Measurements from ENCODE around the gene MRAP2.
A peak's percentile ranks its signal among the peaks of the same experiment; 100 is the strongest.

Gene MRAP2

GRCh38 chr6:84033523-84034451 lies at the start of gene MRAP2:
Gene MRAP2, plus strand, starts transcription at chr6:84033772. Its CDS starts 21,547 bp downstream, at chr6:84055319.
- H3K27me3 Mint-ChIP-seq, result peaks cover 51% of the 10 kb centered on the region
- DNase-seq, result no peak
- H3K4me1 Mint-ChIP-seq (ENCODE audit: low read depth), result peaks cover 10% of the 10 kb centered on the region
- H3K4me3 Mint-ChIP-seq, result peak within 1 kb of the TSS; percentile 48
- H3K27ac Mint-ChIP-seq, result no peak within 1 kb of the TSS
- H3K9me3 Mint-ChIP-seq, result no peaks in the 10 kb centered on the region
- no peaks in the 10 kb centered on the region for H3K36me3 Mint-ChIP-seq (ENCODE audit: low read depth)

GRCh38 chr6:83984411-83984810 lies 49.2 kb upstream of the MRAP2 start:
- Mint-ChIP-seq H3K27me3 (no peaks in the 10 kb centered on the region), H3K4me3 (no peak overlapping the region), H3K9me3 (no peaks in the 10 kb centered on the region), H3K4me1 (ENCODE audit: low read depth) (no peaks in the 10 kb centered on the region), H3K36me3 (ENCODE audit: low read depth) (no peaks in the 10 kb centered on the region), H3K27ac (no peak overlapping the region)
- DNase-seq, result no peak

- no peak overlapping the region for H3K4me3 Mint-ChIP-seq
- DNase-seq, result no peak
- no peaks in the 10 kb centered on the region for H3K9me3 Mint-ChIP-seq
- no peaks in the 10 kb centered on the region for H3K36me3 Mint-ChIP-seq (ENCODE audit: low read depth)
- H3K4me1 Mint-ChIP-seq (ENCODE audit: low read depth), result no peaks in the 10 kb centered on the region
- no peaks in the 10 kb centered on the region for H3K27me3 Mint-ChIP-seq
- H3K27ac Mint-ChIP-seq, result no peak overlapping the region
Observed at GRCh38 chr6:83985308-83985713, 48.3 kb upstream of the MRAP2 start.

DNA sequence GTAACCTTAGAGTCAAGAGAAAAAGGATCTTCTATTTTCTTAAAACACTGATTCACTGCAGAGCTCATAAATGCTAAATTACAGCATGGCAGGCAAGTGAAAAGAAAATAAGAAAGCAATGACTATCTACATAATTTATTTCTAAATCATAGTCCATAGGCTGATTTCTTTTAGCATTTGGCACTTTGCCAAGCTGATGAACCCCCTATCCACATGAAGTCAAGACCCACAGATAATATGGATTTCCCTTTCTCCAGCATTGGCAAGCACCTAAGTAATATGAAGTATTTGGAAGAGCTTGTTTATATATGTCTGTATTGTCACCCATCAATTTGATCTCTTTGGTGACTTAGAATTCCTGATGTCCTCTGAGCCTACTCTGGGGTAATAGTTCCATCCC lies 47.9 kb upstream of the MRAP2 start:
- H3K27me3 Mint-ChIP-seq, result no peaks in the 10 kb centered on the region
- no peak overlapping the region for H3K27ac Mint-ChIP-seq

GRCh38 chr6:83998021-83998584 lies 35.5 kb upstream of the MRAP2 start:
- H3K4me1 Mint-ChIP-seq (ENCODE audit: low read depth), result no peaks in the 10 kb centered on the region
- no peak for DNase-seq
- H3K27ac Mint-ChIP-seq, result no peak overlapping the region
- H3K9me3 Mint-ChIP-seq, result no peaks in the 10 kb centered on the region
- no peak overlapping the region for H3K4me3 Mint-ChIP-seq
- no peaks in the 10 kb centered on the region for H3K36me3 Mint-ChIP-seq (ENCODE audit: low read depth)
- peaks cover 10% of the 10 kb centered on the region for H3K27me3 Mint-ChIP-seq

More for the DNA sequence above, 47.9 kb upstream of the MRAP2 start:
- DNase-seq, result no peak
- Mint-ChIP-seq H3K4me1 (ENCODE audit: low read depth) (no peaks in the 10 kb centered on the region), H3K4me3 (no peak overlapping the region), H3K9me3 (no peaks in the 10 kb centered on the region), H3K36me3 (ENCODE audit: low read depth) (no peaks in the 10 kb centered on the region)

GRCh38 chr6:84001119-84001518 lies 32.5 kb upstream of the MRAP2 start:
- H3K36me3 Mint-ChIP-seq (ENCODE audit: low read depth), result no peaks in the 10 kb centered on the region
- no peaks in the 10 kb centered on the region for H3K4me1 Mint-ChIP-seq (ENCODE audit: low read depth)
- H3K27me3 Mint-ChIP-seq, result peaks cover 24% of the 10 kb centered on the region
- no peak overlapping the region for H3K27ac Mint-ChIP-seq
- DNase-seq, result no peak
- H3K9me3 Mint-ChIP-seq, result no peaks in the 10 kb centered on the region
- H3K4me3 Mint-ChIP-seq, result no peak overlapping the region

GRCh38 chr6:84002226-84002625 lies 31.3 kb upstream of the MRAP2 start:
- Mint-ChIP-seq H3K27ac (no peak overlapping the region), H3K9me3 (no peaks in the 10 kb centered on the region), H3K4me3 (no peak overlapping the region), H3K36me3 (ENCODE audit: low read depth) (no peaks in the 10 kb centered on the region), H3K27me3 (peaks cover 28% of the 10 kb centered on the region), H3K4me1 (ENCODE audit: low read depth) (no peaks in the 10 kb centered on the region)
- no peak for DNase-seq

DNA sequence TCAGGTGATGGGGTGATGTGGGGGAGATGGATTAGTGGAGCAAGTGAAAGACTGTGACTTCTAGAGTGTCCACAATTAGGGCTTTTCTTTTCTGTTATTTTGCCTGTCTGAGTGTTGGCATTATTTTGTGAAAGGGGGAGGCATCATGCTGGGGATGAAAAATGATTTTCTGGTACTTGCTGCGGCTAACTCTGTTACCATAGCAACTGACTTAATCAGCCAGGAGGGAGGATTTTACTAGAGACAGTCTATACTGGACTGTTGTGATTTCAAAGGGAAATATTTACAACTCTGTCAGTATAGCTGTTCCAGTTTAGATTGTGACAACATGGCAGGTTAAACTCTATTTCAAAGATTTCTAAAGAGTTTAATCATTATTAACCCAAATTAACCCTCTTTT lies 30.4 kb upstream of the MRAP2 start:
- no peaks in the 10 kb centered on the region for H3K4me1 Mint-ChIP-seq (ENCODE audit: low read depth)
- no peak for DNase-seq
- no peaks in the 10 kb centered on the region for H3K36me3 Mint-ChIP-seq (ENCODE audit: low read depth)
- H3K27me3 Mint-ChIP-seq, result peaks cover 35% of the 10 kb centered on the region
- H3K4me3 Mint-ChIP-seq, result no peak overlapping the region
- H3K9me3 Mint-ChIP-seq, result no peaks in the 10 kb centered on the region
- no peak overlapping the region for H3K27ac Mint-ChIP-seq

DNA sequence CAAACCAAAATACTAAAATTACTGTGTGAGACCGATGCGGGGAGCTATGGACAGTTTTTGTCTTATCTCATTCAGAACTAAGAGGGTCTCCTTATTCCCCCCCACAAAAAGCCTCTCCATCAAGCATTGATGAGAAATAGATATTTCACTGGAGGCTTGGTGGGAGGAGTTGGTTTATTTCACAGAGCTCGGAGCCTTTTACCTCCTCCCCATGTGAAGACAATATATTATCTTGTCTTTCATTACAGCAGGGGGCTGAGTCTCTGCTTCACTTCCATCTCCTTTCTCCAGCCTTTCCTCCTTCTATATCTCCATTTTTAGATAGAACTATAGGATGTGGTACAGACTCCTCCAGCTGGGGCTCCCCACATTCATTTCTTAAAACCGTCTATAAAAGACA lies 29.9 kb upstream of the MRAP2 start:
- peaks cover 35% of the 10 kb centered on the region for H3K27me3 Mint-ChIP-seq
- H3K4me3 Mint-ChIP-seq, result no peak overlapping the region
- H3K4me1 Mint-ChIP-seq (ENCODE audit: low read depth), result no peaks in the 10 kb centered on the region
- no peaks in the 10 kb centered on the region for H3K9me3 Mint-ChIP-seq
- H3K27ac Mint-ChIP-seq, result no peak overlapping the region
- no peaks in the 10 kb centered on the region for H3K36me3 Mint-ChIP-seq (ENCODE audit: low read depth)
- DNase-seq, result no peak

- Mint-ChIP-seq H3K27ac (no peak overlapping the region), H3K4me3 (no peak overlapping the region), H3K36me3 (ENCODE audit: low read depth) (no peaks in the 10 kb centered on the region), H3K9me3 (no peaks in the 10 kb centered on the region), H3K27me3 (peaks cover 29% of the 10 kb centered on the region), H3K4me1 (ENCODE audit: low read depth) (no peaks in the 10 kb centered on the region)
- no peak for DNase-seq
Observed at GRCh38 chr6:84007871-84008270, 25.7 kb upstream of the MRAP2 start.

- no peak overlapping the region for H3K27ac Mint-ChIP-seq
Observed at GRCh38 chr6:84013354-84013753, 20.2 kb upstream of the MRAP2 start.

GRCh38 chr6:84013931-84014330 lies 19.6 kb upstream of the MRAP2 start:
- peaks cover 20% of the 10 kb centered on the region for H3K27me3 Mint-ChIP-seq
- H3K36me3 Mint-ChIP-seq (ENCODE audit: low read depth), result no peaks in the 10 kb centered on the region
- H3K4me1 Mint-ChIP-seq (ENCODE audit: low read depth), result no peaks in the 10 kb centered on the region
- no peak for DNase-seq
- H3K27ac Mint-ChIP-seq, result no peak overlapping the region
- H3K9me3 Mint-ChIP-seq, result no peaks in the 10 kb centered on the region
- H3K4me3 Mint-ChIP-seq, result no peak overlapping the region

More at GRCh38 chr6:84013354-84013753, 20.2 kb upstream of the MRAP2 start:
- H3K9me3 Mint-ChIP-seq, result no peaks in the 10 kb centered on the region
- no peaks in the 10 kb centered on the region for H3K36me3 Mint-ChIP-seq (ENCODE audit: low read depth)
- H3K4me1 Mint-ChIP-seq (ENCODE audit: low read depth), result no peaks in the 10 kb centered on the region
- H3K27me3 Mint-ChIP-seq, result peaks cover 14% of the 10 kb centered on the region
- DNase-seq, result no peak
- no peak overlapping the region for H3K4me3 Mint-ChIP-seq

GRCh38 chr6:84016029-84016428 lies 17.5 kb upstream of the MRAP2 start:
- H3K36me3 Mint-ChIP-seq (ENCODE audit: low read depth), result no peaks in the 10 kb centered on the region
- no peaks in the 10 kb centered on the region for H3K9me3 Mint-ChIP-seq
- H3K27me3 Mint-ChIP-seq, result peaks cover 30% of the 10 kb centered on the region
- no peak for DNase-seq
- no peak overlapping the region for H3K4me3 Mint-ChIP-seq
- H3K4me1 Mint-ChIP-seq (ENCODE audit: low read depth), result no peaks in the 10 kb centered on the region
- H3K27ac Mint-ChIP-seq, result no peak overlapping the region

DNA sequence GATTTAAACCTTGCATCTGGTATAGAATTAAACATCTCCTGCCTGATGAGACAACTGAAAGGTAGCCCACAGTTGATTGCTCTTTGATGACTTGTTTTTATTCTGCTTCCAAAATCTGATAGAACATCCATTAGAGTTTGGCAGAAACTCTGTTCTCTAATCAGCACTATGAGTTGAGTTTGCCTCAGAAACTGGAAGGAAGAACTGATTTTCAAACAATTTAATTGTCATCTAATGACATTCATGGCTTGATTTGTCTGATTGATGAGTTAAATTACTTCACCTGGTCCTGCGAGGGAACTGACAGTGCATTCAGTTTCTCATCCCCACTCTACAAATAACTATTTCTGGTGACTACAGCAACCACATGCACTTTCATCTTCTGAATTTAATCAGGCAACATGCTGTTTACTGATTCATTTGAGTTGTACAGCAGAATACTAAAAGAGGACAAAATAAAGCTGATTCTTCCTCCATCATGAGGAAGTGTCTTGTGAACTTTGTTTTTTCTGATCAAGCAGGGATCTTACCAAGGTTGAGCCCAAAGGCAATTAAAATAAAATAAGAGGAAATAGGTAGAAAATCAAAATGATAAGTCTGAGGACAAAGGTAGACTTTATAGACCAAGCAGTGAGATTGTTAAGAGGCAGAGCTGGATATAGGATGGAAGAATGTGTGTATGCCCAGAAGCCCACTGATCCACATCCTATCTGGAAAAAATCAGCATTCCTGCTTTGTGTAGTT lies 15.7 kb upstream of the MRAP2 start:
- Mint-ChIP-seq H3K27ac (no peak overlapping the region), H3K4me1 (ENCODE audit: low read depth) (no peaks in the 10 kb centered on the region), H3K9me3 (no peaks in the 10 kb centered on the region), H3K36me3 (ENCODE audit: low read depth) (no peaks in the 10 kb centered on the region), H3K4me3 (no peak overlapping the region), H3K27me3 (peaks cover 27% of the 10 kb centered on the region)
- DNase-seq, result no peak

All from activated T-cell treated with anti-CD3 and anti-CD28 coated beads, Interleukin-2, amount 50 U/mL, for 24 hours (primary cell).